Measurements from ENCODE around the gene EEF1AKMT3.
A peak's percentile ranks its signal among the peaks of the same experiment; 100 is the strongest.

Gene EEF1AKMT3

GRCh38 chr12:57760347-57760982 is 11.9 kb upstream of the EEF1AKMT3 start:
- H3K4me3 ChIP-seq (ENCODE audit: low read depth, low read length), result no peak overlapping the region
- no peak for TF ChIP-seq CTCF (IDR thresholded peaks at IDR 0.05; ENCODE audit: low read depth, low read length, missing control alignments)
- no peak for DNase-seq (ENCODE audit: low read depth)
- in situ Hi-C loops (cut with HindIII; ENCODE audit: low sequenced_read_pairs), result no loop called here

DNA sequence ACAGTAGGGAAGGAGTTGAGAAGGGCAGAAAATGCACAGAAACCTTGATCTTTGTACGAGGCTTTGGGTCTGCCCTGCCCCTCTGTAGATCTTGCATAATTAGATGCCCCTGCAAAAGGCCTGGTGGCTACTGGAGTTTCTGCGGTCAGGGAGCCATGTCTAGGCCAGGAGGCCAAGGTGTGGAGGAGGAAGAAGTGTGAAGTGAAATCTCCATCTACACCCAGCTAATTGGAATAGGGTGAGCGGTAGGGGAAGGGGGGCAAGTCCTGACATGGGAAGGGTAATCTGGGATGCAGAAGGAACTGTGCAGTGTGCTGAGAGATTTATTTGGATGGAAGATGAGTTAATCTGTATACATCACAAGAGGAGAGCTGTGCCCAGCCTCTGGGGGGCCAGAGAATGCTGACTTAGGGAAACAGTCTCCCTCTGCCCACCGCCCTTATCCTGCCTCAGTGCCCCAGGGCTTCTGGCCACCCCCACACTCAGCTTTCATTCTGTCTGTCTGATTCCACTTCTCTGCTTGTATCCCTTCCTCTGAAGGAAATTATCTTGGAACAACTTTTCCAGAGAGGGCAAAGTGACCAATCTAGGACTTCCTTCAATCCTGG is 10.9 kb upstream of the EEF1AKMT3 start:
- DNase-seq (ENCODE audit: low read depth), result no peak
- in situ Hi-C loops (cut with HindIII; ENCODE audit: low sequenced_read_pairs), result no loop called here
- no peak overlapping the region for H3K4me3 ChIP-seq (ENCODE audit: low read depth, low read length)
- no peak for TF ChIP-seq CTCF (IDR thresholded peaks at IDR 0.05; ENCODE audit: low read depth, low read length, missing control alignments)

DNA sequence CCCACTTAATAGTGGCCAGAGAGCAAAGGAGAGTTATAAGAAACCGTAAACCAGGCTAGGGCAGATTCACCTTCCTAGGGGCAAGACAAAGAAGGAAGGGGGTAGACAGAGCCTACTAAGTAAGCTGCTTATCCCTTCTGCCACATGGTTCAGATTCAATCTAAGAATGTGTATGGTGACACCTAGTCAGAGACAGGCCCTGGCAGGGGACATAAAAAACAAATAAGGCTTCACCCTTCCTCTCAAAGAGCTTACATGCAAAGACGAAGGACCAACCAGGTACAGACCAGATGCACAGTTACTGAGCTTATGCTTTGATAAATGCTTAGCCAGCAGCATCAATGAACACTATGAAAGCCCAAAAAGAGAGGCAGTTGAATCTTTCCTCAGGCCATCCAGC is 10.0 kb upstream of the EEF1AKMT3 start:
- no peak overlapping the region for H3K4me3 ChIP-seq (ENCODE audit: low read depth, low read length)
- no peak for DNase-seq (ENCODE audit: low read depth)
- in situ Hi-C loops (cut with HindIII; ENCODE audit: low sequenced_read_pairs), result no loop called here
- TF ChIP-seq CTCF (IDR thresholded peaks at IDR 0.05; ENCODE audit: low read depth, low read length, missing control alignments), result no peak

- in situ Hi-C loops (cut with HindIII; ENCODE audit: low sequenced_read_pairs), result no loop called here
- no peak for TF ChIP-seq CTCF (IDR thresholded peaks at IDR 0.05; ENCODE audit: low read depth, low read length, missing control alignments)
- no peak overlapping the region for H3K4me3 ChIP-seq (ENCODE audit: low read depth, low read length)
- no peak for DNase-seq (ENCODE audit: low read depth)
These were observed 8.3 kb upstream of the EEF1AKMT3 start for GRCh38 chr12:57763881-57764661.

DNA sequence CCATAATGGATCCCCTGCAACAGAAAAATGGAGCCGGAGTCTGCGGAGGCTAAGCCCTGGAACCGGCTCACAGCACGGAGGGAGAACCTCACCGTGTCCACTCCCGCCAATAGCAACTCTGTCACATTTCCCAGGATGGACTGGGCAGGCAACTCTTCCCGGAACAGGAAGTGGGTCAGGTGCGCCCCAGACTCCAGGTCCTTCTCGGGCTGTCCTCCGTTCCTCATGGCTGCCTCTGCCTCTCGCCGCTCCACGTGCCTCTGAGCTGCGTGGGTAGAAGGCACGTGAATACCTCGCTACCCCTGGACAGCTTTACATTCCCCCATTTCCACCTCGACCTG is 7.8 kb upstream of the EEF1AKMT3 start:
- in situ Hi-C loops (cut with HindIII; ENCODE audit: low sequenced_read_pairs), result no loop called here
- TF ChIP-seq CTCF (IDR thresholded peaks at IDR 0.05; ENCODE audit: low read depth, low read length, missing control alignments), result no peak
- peak overlapping the region; percentile 21 for H3K4me3 ChIP-seq (ENCODE audit: low read depth, low read length)
- DNase-seq (ENCODE audit: low read depth), result no peak

- in situ Hi-C loops (cut with HindIII; ENCODE audit: low sequenced_read_pairs), result no loop called here
- TF ChIP-seq CTCF (IDR thresholded peaks at IDR 0.05; ENCODE audit: low read depth, low read length, missing control alignments), result peak; percentile 22
- DNase-seq (ENCODE audit: low read depth), result no peak
- peak overlapping the region; percentile 21 for H3K4me3 ChIP-seq (ENCODE audit: low read depth, low read length)
These were observed 7.3 kb upstream of the EEF1AKMT3 start for GRCh38 chr12:57765003-57765697.
